Measurements from ENCODE around the gene CPSF2.

Gene CPSF2

DNA sequence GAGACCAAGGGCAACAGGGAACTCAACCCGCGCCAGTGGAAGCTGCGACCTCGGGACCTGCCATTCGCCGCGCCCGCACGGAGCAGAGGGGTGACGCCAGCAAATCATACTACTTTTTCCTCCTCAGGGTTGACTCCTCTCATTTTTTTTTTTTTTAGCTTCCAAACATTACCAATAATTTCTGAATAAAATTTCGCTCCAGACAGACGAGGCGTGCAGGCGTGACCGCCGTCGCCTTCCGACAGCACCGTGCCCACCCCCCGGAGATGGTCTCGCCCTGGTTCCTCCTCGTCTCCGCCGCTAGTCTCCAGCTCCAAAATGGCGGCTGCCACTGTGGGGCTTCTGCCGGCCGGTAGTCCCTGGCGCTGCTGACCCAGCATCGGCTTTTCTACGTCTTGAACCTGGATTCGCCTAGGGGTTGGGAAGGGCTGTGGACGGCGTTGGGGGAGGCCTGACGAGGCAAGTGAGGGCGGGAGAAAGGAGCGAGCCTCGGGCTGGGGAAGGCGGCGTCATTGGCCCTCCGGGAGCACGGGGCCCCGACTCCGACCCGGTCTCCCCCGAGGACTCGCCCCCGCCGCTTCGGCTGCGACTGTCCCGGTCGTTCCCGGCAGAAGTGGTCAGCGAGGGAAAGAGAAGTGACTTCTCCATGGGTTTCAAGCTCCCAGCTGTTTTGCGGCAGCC lies at the start of gene CPSF2, which contains the start of gene NDUFB1:
Gene CPSF2, plus strand, starts transcription at position 300 of the 681 bp plus-strand sequence. CDS start 9,016 bp downstream, outside the sequence.
Gene NDUFB1, minus strand, starts transcription at position 37 of the 681 bp plus-strand sequence. CDS start 4,069 bp downstream, outside the sequence.
- peak; percentile 58 for DNase-seq

DNA sequence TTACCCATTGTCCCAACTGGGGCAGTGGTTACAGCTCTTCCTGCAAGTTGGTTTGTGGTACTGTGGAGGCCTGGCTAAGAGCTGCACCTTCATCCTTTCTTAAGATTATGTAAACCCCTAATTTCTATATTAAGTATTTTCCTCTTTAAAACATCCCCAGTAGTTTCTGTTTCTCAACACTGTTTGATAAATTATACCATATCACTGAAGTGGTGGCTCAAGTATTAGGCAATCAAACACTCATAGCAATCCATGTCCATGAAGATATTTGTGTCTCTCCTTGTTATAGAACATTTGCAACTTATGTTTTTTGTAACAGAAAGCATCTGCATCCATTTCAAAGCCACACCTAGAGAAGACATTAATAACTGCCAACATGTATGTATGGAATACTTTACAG lies 47.2 kb upstream of the CPSF2 start:
- DNase-seq: no peak

- no peak for DNase-seq
These were observed 33.3 kb upstream of the CPSF2 start for GRCh38 chr14:92088494-92088893.

DNA sequence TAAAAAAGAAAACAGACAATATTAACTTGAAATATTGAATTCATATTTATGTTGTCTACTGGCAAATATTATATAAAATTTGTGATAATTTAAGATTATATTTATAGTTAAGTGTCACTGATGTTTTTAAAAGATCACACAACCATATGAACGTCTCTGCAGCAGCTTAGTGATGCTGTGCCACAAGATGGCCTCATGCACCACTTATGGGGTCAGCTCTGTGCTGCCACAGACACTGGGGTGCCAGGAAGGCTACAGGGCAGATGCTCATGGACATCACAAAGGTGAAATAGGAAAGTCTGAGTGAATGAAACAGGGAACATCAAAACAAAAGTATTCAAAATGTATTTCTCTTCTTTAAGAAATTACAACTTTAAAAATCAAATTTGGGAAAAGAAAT lies 28.4 kb upstream of the CPSF2 start:
- no peak for DNase-seq

DNA sequence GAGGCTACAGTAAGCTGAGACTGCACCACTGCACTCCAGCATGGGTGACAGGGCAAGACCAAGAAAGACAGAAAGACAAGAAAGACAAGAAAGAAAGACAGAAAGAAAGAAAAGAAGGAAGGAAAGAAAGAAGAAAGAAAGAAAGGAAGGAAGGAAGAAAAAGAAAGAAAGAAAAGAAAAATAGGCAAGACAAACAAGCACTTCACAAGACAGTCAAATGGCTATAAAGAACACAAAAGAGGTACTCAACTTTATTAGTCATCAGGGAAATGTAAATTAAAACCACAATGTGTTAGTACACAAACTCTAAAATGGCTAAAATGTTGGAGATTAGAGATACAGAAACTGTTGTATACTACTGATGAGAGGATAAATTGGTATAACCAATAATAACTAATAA lies 22.0 kb upstream of the CPSF2 start:
- DNase-seq: no peak

DNA sequence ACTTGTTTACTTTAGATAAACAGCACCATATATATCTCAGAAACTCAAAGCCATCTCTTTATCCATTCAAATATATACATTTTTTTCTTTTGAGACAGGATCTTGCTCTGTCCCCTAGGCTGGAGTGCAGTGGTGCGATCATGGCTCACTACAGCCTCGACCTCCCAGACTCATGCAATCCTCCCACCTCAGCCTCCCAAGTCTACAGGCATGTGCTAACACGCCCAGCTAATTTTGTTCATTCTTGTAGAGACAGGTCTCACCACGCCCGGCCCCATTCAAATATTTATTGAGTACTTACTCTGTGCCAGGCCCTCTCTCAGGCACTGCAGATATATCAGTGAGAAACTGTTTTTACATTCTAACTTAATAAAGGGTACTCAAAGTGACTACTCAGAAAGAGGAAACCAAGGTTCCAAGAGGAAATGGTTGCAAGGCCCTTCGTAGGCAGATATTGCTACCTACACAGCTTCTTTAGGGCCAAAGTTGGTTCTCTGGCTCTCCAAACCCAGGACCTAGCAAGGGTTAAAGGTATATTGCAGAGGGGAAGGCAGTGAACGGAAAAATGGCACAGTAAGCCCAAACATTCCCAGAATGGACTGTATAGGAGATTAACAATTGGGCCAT lies 18.3 kb upstream of the CPSF2 start:
- no peak for DNase-seq

DNA sequence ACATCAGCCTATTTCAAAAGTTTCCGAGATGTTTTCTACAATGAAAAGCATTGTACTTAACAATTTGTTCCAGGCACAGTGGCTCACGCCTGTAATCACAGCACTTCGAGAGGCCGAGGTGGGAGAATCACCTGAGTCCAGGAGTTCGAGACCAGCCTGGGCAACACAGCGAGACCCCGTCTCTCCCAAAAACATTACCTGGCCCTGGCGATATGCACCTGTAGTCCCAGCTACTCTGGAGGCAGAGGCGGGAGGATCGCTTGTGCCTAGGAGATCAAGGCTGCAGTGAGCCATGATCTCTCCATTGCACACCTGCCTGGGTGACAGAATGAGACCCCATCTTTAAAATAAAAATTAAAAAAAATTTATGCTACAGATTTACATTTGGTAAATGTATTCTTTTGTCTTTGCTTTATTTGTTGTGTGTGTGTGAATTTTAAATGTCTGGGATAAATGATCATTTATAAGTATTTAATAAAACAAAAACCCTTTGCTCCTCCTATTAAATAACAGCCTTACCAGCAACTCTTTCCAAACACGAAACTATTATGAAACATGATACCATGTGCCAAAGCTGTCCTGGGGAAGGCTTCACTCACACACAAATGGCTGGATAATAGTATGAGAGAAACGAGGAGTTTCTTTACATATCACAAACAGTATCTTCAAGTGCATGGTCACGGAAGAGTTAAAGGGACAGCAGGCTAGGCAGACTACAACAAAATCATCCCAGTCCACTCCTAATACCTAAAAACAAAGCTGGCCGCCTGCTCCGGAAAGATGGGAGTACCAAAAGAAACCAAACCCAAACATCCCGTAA lies 16.5 kb upstream of the CPSF2 start:
- DNase-seq: peak; percentile 41

GRCh38 chr14:92105893-92106142 lies 16.0 kb upstream of the CPSF2 start:
- no peak for DNase-seq

DNA sequence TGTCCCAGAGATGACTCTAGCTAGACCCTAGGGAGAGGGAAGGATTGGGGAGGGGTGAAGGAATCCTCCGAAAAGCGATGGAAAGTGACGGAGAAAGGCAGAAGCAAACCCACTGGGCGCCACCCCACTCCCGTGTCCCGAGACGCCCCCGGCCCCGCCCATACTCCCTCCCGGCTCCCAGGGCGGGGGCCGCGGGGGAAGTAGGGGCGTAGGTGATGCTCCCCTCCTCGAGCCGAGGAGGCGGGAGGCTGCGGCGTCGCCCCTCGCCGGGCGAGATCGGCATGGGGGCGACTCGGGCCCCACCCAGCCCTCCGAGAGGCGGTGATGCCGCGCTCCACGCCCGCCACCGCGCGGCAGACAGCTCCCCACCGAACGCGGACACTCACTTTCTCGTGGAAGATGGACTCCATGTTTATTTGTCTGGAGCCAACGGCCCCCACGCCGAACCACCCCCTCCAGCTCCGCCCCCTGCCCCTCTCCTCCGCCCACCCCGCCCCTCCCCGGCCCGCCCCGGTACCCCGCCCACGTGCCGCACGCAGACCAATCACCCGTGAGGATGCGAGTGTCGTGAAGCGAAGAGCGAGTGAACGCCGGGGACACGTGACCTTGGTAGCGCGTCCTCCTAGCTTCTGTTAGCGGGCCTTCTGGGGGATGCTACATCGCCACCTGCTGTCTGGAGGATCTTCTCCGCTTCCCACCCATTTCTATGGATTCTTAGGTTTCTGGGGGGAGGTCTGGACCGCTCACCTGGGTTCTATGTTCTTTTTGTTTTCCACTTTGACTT lies 15.4 kb upstream of the CPSF2 start, which contains the start of gene ATXN3:
Gene ATXN3, minus strand, starts transcription at position 440 of the 784 bp plus-strand sequence. Its CDS starts 30 bp downstream, at position 410.
- DNase-seq: peak; percentile 94

DNA sequence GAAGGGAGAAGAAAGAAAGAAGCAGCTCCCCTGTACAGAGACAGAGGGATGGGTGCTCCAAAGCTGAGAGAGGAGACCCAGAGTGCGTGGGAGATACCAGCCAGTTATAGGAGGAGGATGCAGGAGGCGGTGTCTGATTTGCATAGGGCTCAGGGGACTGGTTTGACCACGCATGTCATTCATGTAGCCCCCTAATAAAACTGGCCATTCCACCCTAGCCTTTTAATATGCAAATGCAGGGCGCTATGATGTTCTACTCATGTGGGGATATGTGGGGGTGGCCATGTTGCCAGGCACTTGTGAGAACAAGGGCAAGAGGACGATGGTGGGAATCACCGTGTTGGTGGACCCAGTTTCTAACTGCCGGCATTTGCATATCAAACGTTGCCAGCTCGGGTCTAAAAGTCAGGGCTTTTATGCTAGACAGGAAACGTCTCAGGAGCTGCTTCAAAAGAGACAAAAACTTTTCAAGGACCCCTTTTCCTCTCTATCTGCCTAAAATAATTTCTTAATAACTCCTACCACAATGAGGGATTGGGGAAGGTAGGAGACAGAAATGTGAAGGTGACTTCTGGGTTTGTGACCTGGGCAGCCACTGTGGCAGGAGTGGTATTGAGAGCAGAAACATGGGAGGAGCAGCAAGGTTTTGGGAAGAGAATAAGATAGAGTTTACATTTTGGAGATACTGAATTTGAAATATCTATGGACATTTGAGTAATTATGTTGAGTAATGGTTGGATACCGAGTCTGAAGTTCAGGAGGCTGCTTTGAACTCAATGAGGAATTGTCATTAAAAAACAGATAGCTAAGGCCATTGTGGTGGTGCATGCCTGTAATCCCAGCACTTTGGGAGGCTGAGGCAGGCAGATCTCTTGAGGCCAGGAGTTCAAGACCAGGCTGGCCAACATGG lies 13.2 kb upstream of the CPSF2 start:
- DNase-seq: no peak

GRCh38 chr14:92109490-92109889 lies 12.3 kb upstream of the CPSF2 start:
- no peak for DNase-seq

DNA sequence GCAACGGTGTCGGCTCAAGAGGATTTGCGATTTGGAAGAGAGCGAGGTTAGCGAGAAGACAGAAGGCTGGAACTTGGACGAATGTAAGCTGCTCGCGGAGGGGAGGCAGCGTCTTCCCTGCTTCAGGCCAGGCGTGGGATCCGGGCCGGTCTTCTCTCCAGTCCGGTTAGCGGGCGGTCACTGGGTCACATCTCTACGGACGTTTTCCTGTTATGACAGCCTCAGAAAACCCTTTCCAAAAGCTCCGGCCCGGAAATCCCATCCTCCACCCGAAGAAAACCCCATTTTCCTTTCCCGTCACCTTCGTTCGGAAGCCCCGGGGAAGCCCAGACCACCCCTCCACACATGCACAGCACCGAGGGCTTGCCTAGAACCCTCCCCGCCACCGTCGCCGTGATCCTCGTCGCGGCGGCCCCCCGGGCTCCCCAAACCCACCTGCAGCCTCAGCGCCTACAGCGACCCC lies 531 bp upstream of the CPSF2 start:
- DNase-seq: peak; percentile 19

DNA sequence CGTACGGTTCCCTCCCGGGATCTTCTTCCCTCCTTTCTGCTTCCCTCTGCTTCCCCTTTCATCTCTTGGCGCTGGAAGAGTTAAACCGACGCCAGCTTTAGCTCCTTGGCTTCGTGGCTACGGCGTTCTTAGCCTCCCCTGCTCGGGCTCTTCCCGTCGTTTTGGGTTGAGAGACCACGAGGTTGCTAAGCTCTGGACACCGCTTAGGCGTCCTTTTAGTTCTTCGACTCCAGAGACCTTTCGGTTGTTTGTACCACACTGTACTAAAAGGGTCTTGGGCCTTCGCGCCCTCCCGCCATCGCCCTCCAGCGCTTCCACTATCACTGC lies 545 bp downstream of the CPSF2 start:
- no peak for DNase-seq

DNA sequence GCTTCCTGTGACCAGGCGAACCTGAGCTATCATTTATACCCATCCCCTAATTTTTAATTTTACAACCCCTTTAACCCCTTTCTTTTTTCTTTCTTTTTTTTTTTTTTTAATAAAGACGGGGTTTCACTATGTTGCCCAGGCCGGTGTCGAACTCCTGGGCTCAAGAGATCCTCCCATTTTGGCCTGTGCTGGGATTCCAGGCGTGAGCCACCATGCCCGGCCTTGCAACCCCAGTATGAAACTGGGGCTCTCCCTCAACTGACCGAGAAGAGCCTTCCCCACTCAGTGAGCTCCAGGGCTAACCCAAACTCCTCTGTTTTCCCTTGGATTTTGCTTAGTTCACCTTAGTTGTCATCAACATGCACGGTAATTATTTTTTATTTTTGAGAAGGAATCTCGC lies 992 bp downstream of the CPSF2 start:
- DNase-seq: no peak

- DNase-seq: no peak
These were observed 12.7 kb downstream of the CPSF2 start for GRCh38 chr14:92134456-92134855.

- DNase-seq: peak; percentile 51
These were observed 13.5 kb downstream of the CPSF2 start for GRCh38 chr14:92135269-92135668.

DNA sequence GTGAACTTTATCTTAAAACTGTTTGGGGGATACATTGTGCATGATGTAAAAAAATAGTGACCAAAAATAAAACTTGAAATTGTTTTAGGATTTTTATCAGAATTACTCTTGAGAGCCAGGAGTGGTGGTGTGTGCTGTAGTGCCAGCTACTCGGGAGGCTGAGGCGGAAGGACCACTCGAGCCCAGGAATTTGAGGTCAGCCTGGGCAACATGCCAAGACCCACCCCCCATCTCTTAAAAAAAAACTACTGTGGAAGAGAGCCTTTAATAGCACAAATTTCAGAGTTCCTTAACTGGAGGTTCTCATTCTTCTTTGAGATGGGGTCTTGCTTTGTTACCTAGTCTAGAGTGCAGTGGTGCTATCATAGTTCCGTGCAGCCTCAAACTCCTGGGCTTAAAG lies 21.5 kb downstream of the CPSF2 start:
- no peak for DNase-seq

- DNase-seq: no peak
These were observed 22.2 kb downstream of the CPSF2 start for GRCh38 chr14:92143962-92144361.

DNA sequence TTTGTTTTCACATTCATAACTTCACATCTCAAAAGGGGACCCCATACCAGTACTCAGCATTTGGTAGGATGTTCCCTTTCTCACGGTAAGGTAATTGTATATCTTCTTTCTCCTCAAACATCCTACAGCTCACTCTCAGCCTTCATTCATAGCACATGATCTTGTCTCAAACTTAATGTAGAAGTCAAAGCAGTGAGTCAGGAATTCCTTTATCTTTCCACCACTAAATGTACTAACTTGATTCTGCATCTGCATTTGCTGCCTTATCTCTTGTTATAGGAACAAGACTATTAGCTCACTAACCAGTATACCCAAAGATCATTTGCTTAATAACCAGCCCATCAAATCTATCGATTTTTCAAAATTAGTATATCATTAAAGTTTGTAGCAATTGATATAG lies 22.9 kb downstream of the CPSF2 start:
- no peak for DNase-seq

- DNase-seq: peak; percentile 29
These were observed 31.8 kb downstream of the CPSF2 start for GRCh38 chr14:92153581-92153980.

DNA sequence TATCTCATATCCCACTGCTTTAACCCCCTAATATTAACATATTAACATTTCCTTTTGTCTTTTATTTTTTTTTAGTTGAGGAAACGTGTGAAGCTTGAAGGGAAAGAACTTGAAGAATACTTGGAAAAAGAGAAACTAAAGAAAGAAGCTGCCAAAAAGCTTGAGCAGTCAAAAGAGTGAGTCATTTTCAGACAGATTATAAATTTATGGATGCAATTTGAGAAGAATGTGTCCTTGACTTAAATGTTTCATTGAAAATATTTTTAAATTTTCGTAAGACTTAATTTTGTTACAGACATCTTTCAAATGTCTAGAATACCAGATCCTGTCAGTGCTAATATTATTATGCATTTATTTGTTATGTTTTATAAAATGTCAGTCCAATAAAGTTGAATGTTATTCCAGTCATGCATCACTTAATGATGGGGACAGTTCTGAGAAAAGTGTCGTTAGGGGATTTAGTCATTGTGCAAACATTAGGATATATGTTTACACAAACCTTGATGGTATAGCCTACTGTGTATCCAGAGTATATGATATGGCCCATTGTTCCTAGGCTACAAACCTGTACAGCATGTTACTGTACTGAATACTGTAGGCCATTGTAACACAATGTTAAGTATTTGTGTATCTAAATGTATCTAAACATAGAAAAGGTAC lies 32.6 kb downstream of the CPSF2 start:
- DNase-seq: peak; percentile 63

Measured in NCI-H510A treated with DMSO at 0.1 percent for 48 hours (cell line).